Activated CD4-positive, alpha-beta T cell treated with anti-CD3 and anti-CD28 coated beads, Interleukin-2, Interleukin-4, amounts not matched to agents 100 ng/mL and 50 ng/mL, durations not matched to agents 16 hours and 8 hours (primary cell): ENCODE results near the gene PRKN.
"Not testable (repeated sequence)": the region's sequence is repeated elsewhere in the genome, so short reads cannot be mapped to it uniquely, and the experiment has no call there.

Experiments
- DNase-seq: peaks from one replicate; pipeline ENCODE4 v3.0.0-alpha.2; 2020; ENCODE audit warnings: low spot score

PRKN gene

DNA sequence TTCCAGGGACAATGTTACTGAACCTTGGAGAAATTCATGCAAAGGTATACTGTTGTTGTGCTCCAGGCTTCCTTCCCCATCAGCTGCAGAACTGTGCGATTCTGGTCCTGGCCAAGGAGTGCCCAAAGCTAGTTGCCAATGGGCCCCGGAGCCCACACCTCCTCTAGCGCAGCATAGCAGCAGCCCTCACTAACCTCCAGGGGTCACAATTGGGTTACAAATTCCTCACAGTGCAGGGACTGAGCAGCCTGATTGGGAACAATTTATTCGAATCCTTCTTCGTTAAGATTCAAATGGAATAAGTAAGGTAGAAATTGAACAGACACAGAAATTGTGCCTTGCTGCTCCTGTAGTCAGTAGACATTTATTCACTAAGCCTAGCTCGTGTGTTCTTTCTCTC lies 284.9 kb downstream of the PRKN start:
- no peak for DNase-seq

DNA sequence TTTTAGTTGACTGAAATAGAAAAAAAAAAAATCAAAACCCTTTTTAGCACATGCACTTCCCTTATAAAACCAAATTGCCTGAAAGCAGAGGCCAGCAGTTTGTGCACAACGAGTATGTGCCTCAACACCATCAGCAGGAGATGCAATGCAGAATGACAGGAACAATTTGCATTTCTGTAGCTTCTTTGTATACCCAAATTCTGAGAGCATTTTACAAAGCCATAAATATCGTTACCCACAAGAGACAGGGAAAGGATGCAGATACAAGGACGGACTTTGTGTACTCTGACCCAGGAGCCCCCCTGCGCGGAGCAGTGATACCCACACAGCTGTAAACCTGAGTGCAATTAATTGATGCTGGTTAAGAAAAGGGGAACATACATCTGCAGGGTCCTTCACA lies 285.6 kb downstream of the PRKN start:
- DNase-seq: no peak

DNA sequence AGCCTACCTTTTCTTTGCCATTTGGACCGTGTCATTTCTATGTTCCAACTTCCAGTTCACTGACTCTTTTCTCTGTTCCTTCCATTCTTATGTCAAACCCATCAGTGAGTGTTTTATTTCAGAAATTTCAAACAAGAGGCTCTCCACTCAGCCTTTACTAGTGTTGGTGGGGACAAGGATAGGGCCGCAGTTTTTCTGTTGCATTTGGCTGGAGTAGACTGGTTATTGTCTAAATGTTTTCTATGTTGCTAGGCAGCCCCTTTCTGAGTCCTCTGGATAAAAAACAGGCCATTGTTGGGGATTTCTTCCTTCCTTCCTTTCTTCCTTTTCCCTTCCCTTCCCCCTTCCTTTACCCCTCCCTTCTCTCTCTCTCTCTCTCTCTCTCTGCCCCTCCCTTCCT lies 288.6 kb downstream of the PRKN start:
- DNase-seq: no peak

DNA sequence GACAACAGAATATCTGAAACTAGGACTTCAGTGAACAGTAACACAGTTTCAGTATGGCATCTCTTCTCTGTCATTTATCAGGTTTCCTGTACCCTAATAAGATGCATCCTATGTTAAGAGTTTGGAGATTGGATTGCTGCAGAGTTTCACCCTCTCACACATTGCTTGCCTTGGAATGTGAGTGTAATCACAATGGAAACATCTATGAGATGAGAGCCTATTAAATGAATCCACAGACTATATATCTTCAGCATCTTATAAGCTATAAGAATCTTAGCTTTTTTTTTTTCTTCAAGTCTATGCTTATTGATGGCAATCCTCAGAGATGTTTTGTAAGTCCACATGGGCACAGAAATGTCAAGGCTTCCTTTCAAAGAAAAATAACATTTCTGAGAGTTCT lies 292.5 kb downstream of the PRKN start:
- no peak for DNase-seq

DNA sequence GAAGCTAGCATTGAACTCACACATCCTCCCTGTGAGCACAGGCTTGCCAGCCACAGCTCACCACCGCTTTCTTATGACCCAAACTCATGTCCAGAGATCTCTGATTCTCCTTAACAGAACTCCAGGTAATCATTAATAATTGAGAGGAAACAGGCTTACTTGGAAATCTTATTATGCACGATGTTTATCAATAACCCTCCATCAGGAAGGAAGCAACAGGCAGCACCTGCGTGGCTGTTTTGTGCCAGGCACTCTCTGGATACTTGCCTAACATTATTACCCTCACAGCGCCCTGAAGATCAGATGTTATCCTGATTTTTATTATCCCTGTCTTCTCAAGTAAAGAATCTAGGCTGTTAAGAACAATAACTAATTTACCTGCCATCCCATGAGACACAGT lies 306.6 kb downstream of the PRKN start:
- DNase-seq: no peak

DNA sequence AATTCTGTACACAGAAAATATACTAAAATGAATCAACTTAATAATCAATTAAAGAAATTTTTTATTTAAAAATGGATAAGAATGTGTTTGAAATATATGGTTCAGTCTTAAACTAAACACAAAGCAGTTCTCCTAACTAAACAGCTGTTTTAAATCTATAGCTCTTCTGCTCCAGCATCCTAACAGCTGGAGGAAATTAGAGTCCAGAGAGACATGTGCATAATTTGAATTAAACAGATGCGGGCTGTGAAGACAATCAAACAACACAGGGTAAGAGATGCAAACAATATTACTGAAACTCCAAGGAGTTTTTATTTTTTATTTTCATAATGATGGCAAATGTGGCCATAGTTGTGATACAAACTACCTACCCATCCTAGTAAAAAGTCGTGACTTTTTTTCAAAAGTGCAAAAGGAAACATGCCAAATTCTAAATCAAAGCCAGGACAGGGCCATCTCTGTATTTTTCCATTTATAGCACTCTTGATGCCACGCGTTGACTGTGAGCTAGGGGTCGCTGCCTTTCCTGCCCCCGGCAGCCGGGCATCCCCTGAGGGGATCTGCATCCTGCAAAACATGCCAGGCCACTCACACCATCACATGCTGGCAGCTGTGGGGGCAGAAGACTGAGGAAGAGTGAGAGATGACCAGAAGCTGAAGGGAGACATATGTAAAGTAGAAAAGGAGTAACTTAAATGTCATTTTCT lies 310.6 kb downstream of the PRKN start:
- DNase-seq: no peak

DNA sequence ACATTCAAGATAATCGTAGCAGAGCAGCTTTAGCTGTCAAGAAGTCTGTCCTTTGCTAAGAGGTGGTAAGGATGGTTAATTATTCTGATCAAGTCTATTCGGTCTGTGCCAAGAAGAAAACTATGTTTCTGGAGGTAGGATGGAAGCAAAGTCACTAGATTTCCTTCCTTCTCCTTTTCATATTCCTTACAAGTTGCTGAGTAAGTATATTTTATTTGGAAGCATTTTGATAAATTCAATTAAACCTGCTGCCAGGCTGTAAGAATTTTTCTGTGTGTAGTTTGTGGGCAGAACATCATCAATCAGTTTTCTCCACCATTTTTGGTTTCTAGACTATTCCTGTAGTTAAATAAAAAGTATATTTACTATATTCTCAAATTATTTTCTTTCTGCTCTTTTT lies 311.3 kb downstream of the PRKN start:
- no peak for DNase-seq

DNA sequence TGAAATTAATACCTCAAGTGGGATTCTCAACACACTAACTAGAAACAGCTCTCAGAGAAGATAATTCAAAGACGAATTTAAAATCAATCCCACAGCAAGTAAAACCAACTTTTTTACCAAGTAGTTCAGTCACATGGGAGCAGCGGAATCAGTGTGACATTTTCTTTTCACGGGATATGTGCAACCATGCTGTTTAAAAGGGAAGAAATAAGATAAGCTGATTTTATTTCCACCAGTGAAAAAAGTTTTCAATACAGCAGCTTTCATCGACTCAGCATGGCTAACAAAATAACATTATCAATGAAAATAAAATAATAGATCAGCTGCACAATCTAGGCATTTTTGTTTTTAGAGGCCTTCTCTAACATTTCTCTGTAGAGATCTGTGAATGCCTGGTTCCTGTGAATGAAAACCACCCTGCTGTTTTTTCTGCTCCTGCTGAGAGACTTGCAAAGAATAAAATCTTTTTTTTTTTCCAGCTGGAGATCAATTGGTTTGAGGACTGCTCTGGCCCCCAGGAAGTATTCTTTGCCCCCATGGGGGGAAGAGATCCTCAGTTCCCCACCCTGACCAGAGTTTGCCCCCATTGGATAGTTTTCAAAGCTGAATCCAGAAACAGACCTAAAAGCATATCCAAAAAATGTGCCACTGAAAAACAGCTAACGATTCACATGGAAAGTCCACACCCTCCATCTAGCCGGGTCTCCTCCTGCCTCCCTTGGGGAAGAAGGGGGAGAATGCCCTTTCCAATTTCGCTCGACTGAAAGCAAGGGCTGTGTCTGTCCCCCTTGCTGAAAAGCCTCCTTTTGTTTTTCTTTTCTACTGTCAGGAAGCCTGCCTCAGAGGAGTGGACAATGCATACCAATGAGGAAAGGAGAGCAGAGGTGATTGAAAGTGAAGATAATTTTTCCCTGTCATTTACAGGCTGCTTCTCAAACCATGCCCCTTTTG lies 317.6 kb downstream of the PRKN start:
- DNase-seq: no peak

DNA sequence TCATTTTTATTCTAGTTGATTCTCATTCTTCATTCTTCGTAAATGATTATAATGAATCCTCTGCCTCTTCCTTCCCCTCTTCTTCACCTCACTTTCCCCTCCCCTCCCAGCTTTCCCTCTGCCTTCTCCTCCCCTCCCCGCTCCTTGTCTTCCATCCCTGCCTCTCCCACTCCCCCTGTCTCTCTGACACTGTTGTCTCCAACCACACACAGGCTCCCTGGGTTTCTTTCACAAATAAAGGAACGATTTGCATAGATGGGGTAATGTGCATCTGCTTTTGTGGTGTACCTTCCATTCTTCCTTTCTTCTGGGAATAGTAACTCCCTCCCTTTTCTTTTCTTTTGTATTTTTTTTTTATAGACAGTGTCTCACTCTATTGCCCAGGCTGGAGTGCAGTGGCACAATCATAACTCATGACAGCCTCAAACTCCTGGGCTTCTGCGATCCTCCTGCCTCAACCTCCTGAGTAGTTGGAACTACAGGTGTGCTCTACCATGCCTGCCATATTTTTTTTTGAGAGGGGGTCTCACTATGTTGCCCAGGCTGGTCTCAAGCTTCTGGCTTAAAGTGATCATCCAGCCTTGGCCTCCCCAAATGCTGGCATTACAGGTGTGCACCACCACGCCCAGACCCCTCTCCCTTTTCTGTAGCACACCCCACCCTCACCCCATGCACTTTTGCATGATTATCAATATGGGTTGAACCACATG lies 318.6 kb downstream of the PRKN start:
- no peak for DNase-seq

DNA sequence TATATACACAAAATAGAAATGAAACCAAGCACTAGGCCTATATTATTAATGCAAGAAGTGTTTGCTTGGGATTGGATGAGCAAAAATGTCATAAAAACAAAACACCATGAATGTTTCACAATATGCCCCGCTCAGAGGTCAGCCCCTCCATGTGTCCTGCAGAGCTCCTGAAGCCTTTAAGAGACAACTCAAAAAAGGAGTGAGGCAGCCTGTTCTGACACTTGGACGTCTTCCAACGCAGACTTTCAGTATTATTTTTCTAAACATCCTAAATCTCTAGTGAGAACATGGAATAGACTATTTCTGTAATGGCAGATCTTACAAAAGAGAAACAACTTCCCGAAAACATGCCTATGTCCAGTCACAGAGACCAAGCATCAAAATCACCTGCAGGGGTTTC lies 322.6 kb downstream of the PRKN start:
- DNase-seq: no peak

DNA sequence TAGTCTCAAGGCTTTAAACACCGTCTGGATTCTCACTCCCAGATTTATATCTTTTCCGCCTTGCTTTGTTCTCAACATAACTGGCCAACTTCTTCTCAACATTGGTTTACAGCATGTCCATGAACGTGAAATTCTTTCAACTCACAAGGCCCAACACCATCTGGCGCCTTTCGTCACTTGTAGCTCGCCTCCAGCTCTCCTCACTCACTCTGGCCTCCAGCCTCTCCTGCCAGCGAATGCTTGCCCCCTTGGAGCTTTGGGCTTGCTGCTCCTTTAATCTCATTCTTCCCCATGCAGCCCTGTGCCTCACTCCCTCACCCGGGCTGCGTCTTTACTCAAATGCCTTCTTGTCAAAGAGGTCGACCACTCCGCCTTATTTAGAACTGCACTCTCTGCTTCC lies 324.5 kb downstream of the PRKN start:
- no peak for DNase-seq

DNA sequence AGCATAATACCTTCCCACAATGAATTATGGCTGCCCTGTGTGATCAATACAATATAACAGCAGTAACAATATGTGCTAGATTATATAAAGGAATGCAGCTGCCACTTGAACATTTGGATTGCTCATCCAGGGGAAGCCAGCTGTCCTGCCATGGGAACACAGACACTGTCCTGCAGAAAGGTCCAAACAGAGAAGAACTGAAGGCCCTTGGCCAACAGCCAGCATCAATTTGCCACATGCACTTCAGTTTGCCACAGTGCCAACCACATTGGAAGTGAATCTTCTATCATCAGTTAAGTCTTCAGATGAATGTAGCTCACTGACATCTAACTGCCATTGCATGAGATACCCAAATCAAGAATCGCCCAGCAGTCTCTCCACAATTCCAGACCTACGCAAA lies 332.4 kb downstream of the PRKN start:
- DNase-seq: no peak

DNA sequence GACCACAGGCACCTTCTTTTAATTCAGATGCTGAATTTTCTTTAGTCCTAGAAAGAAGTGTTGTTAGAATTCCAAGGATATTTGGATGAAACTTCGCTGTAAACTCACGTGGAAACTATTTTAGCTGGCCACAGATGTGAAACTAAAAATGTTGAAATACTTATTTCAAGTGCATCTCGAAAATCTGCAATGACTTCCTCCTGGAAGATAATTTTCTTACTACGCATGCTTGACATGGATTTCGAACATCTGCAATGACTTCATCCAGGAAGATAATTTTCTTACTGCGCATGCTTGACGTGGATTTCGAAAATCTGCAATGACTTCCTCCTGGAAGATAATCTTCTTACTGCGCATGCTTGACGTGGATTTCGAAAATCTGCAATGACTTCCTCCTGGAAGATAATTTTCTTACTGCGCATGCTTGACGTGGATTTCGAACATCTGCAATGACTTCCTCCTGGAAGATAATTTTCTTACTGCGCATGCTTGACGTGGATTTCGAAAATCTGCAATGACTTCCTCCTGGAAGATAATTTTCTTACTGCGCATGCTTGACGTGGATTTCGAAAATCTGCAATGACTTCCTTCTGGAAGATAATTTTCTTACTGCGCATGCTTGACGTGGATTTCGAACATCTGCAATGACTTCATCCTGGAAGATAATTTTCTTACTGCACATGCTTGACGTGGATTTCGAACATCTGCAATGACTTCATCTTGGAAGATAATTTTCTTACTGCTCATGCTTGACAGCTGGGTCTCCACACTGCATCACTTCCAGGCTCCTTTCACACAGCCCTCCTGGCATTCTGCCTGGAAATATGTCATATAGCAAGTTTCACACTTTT lies 336.4 kb downstream of the PRKN start:
- not testable (repeated sequence) for DNase-seq

DNA sequence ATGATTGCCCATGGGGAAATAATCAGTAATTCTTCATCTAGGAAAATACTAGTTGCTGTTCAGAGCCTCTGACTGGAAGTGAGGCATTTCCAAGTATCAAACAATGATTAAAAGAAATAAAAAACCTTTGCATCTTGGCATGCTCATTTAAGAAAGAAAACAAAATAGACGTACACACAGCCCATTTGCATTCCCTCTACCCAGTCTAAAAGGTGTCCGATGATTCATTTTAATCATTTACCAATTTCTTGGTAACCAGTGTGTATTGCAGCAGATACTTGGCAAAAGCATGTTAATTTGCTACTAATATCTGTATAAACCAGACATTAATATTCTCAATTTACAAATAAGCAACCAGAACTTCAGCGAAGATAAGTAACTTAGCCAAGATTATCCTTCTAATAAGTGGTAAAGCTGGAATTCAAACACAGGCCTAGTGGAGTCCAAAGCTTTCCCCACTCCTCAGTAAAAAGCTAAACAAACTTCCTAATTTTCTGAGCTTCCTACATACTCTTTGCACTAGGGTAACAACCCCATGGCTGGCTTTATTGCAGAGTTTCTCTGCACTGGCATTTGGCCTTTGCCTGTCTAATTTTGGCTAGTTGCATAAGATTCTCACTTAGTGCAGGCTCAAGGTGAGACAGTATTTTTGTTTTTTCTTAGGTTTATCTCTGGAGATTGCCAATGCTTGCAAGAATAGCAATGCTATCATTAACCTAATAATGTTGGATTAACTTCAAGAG lies 338.1 kb downstream of the PRKN start:
- no peak for DNase-seq

DNA sequence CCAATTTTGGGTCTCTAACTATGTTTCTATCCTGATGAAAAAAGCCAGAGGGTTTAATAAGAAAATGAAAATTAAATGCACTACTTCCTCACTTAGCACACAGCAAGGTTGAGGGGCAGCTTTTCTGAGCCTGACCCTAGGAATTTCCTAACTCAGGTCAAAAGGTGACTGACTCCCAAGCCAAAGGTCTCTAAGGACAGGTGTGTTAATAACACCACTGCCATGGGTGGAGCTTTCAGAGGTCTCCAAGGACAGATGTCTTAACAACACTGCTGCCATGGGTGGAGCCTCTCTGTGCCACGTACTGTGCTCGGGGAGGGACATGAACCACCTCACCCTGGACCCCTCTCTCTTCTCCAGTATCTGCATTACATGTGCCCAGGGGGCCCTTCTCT lies 339.2 kb downstream of the PRKN start:
- DNase-seq: no peak

DNA sequence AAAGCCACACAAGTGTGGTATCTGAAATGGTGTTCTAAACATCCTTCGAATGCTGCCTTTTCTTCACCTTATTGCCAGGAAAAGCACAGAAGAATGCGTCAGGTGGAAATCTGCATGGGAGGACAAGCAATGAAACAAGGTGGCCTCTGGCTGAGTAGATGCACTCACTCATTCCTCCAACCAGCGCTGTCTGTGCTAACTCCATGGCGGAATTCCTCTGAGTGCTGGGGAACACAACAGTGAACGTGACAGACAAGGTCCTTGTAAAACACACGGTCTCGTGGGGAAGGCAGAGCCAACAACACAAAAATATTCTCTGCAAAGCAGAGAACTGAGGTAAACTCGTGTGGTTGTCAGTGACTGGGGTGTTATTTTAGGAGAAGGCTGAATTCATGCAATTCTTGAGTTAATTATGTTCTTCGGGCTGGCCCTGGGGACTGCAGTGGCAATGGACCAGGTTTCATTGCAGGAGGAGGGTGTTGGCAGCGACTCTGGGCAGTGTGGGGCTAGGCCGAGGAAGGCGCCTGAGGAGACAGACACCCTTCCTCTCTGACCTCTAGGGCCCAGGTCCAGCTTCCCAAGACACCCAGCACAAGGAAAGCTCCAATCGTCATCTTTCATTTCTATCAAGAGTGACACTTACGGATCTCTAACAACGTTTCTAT lies 339.7 kb downstream of the PRKN start:
- DNase-seq: no peak

DNA sequence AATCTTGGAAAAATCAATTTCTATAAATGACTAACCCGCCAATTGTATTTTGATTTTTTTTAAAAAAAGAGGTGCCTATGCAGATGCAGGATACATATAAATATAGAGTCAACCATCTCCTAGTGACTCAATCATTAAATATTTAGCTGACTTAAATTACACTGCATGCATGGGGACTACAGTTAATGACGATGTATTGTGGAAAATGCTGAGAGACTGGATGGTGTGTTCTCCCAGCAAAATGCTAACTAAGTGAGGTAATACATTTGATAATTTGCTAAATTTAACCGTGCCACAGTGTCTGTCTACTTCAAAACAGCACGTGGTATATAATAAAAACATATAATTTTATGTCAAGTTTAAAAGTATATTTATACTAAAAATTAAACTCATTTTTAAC lies 341.6 kb downstream of the PRKN start:
- DNase-seq: no peak

DNA sequence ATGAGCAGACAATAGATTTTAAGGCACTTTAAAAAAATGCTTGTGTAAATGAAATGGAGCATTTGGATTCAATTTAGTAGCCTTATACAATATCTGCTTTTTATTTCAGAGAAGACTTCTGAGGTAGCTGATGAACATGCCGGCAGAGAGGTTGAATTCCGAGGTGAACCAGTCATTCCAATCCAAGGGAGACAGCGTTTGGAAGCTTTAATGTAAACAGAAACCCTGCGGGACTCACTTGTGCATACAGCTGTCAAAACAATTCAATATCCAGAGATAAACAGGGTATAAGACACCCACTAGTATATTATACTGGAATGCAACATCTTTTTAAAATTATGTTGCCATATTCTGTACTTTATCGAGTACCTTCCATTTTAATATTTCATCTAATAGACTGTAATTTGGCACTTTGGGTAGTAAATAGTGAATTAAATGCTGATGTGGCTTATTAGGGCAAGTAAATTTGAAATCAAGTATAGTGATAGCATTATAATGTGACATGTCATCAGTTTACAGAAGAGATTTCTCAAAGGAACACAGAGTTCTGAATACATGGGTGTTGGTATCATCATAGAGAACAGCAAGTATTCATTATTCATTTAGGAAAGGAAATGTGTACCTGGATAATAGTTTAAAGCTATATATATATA lies 347.7 kb downstream of the PRKN start:
- no peak for DNase-seq

DNA sequence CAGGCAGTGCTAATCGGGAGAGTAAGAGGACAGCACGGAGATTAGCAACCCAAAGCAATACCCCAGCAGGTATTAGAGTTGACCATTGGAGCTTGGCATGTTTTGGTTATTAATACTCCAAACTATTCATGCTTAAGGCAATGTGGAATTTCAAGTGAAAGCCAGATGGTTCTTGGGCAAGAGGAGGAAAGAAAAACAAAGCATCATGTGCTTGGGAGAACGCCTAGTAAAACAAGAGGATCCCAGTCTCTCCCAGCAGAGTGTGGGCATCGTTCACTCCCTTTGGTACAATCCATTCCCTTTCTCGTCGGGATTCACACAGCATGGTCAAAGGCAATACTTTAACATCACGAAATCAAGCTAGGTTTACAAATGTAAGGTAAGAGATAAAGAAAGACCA lies 349.8 kb downstream of the PRKN start:
- no peak for DNase-seq

DNA sequence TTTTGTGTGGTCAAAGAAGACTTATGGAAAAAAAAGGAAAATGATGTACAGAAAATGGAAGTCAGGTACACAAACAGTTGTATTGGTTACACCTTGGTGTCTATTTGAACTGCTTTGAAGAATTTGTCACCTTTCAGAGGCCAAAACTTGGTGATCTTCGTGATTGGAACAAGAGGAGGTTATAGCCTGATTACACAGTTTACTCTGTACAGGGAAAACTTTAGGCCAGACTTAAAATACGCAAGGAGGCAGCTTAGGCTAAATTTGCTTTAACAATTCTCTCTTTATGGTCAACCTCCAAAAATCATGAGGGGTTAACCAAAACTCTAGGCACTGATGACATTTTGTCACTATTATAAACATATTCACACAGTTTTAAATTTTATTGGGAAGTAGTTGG lies 353.7 kb downstream of the PRKN start:
- DNase-seq: no peak
